ENCODE results near the gene ITPRID2.

DNA sequence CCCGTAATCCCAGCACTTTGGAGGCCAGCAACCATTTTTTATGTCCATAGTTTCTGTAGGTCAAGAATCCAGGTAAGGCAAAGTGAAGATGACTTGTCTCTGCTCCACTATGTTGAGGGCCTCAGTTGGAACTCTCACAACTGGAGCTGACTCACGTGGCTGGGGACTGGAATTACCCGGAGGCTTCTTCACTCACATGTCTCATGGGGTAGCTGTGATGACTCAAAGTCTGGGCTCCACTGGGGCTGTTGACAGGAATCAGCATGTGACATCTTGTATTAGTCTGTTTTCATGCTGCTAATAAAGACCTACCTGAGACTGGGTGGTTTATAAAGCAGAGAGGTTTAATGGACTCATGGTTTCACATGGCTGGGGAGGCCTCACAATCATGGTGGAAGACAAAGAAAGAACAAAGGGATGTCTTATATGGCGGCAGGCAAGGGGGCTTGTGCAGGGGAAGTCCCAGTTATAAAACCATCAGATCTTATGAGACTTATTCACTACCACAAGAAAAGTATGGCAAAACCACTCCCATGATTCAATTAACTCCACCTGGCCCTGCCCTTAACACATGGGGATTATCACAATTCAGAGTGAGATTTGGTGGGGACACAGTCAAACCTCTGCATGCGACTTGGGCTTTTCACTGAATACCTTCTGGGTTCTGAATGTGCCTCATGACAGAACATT, 86.3 kb downstream of the ITPRID2 start:
- no peak for TF ChIP-seq CTCF (optimal IDR thresholded peaks at IDR 0.05 in 1 of 3, IDR thresholded peaks at IDR 0.05 in 1 of 3, conservative IDR thresholded peaks at IDR 0.05 in 1 of 3; ENCODE audit: extremely low read depth in 1 of 3, insufficient read depth in 2 of 3, low read length in 3 of 3)
- TF ChIP-seq EZH2 (IDR thresholded peaks at IDR 0.05; ENCODE audit: low read length): no peak

Data from keratinocyte (primary cell).